Panc1 (cell line): ENCODE data around the gene AEBP2. TPM values are rescaled to one million over a fixed set of nuclear protein-coding genes. Genes with fewer than 3 reads are reported as not detected.

Experiments used
- ATAC-seq: fragments of 200-7000 bp; cut with Tn5 transposase; 2 replicates; pipeline ENCODE4 v1.9.1; 2020; ENCODE audit warnings: mild to moderate bottlenecking, moderate library complexity
- BruUV-seq: library from RNA; stranded (reverse); fragments of 400-500 nt; replicated peaks from 2 replicates; lab custom pipeline; 2021; lab: Mats Ljungman, UMichigan
- CTCF ChIA-PET: fragments of 300-600 bp; sonication (Branson Sonifier 250); formaldehyde crosslinking; loops from one replicate; lab custom pipeline; 2022; ENCODE audit warnings: antibody characterized with exemption; lab: Charles Lee
- POLR2A ChIA-PET: fragments of 300-600 bp; sonication (Branson Sonifier 250); formaldehyde crosslinking; loops from one replicate; lab custom pipeline; 2022; ENCODE audit warnings: antibody characterized with exemption; lab: Charles Lee
- DNase-seq: peaks from one replicate; pipeline ENCODE4 v3.0.0-alpha.2; 2010; ENCODE audit warnings: low read depth, low spot score
- H3K27ac ChIP-seq: 2 replicates; pipeline ENCODE4 v1.5.1; 2011; ENCODE audit warnings: mild to moderate bottlenecking, low read length, inconsistent platforms
- H3K27me3 ChIP-seq: fragments of 200-500 bp; sonication (Bioruptor generic); 2 replicates; pipeline ENCODE4 v1.6.0; 2014; ENCODE audit warnings: low read length, inconsistent platforms; ENCODE audit not compliant: control insufficient read depth, insufficient read depth
- H3K36me3 ChIP-seq: fragments of 200-500 bp; sonication (Bioruptor generic); 2 replicates; pipeline ENCODE4 v1.5.1; 2014; ENCODE audit warnings: inconsistent platforms, mild to moderate bottlenecking, low read length, moderate library complexity; ENCODE audit not compliant: control insufficient read depth, insufficient read depth
- H3K4me1 ChIP-seq: 2 replicates; pipeline ENCODE4 v1.5.1; 2011; ENCODE audit warnings: inconsistent platforms, mild to moderate bottlenecking, low read length, moderate library complexity; ENCODE audit not compliant: control insufficient read depth, insufficient read depth
- H3K4me3 ChIP-seq, 2 experiments: 2 replicates each; pipeline ENCODE4 v1.5.1; 2011 to 2012; ENCODE audit warnings: low read depth in 2 of 2, low read length in 2 of 2, mild to moderate bottlenecking in 2 of 2, inconsistent platforms in 1 of 2, moderate library complexity in 1 of 2
- H3K9me3 ChIP-seq: fragments of 200-500 bp; sonication (Bioruptor generic); 2 replicates; pipeline ENCODE4 v1.5.1; 2014; ENCODE audit warnings: low read depth, mild to moderate bottlenecking, inconsistent platforms, low read length, moderate library complexity; ENCODE audit not compliant: control insufficient read depth, insufficient read depth
- POLR2AphosphoS5 ChIP-seq: IDR thresholded peaks from 2 replicates; pipeline ENCODE4 v1.6.1; 2012; ENCODE audit warnings: mild to moderate bottlenecking, low read depth, low read length, moderate library complexity
- SIN3A ChIP-seq: IDR thresholded peaks from 2 replicates; pipeline ENCODE4 v1.6.1; 2012; ENCODE audit warnings: low read depth, mild to moderate bottlenecking, low read length, moderate library complexity, borderline replicate concordance; ENCODE audit not compliant: insufficient read depth
- TCF7L2 ChIP-seq: IDR thresholded peaks from 2 replicates; pipeline ENCODE4 v1.6.1; 2011; ENCODE audit warnings: mild to moderate bottlenecking, low read depth, low read length, inconsistent platforms
- in situ Hi-C: cut with HindIII; loops from 2 replicates; pipeline ENCODE4 v1.10.0; 2016; ENCODE audit warnings: low sequenced_read_pairs, low pct_unique_long_range_greater_than_20kb
- intact Hi-C: fragments of 100-400 bp; cut with micrococcal nuclease; formaldehyde crosslinking; loops from one replicate; pipeline ENCODE4 v1.10.0; 2022; ENCODE audit not compliant: unreplicated experiment
- total RNA-seq: library from RNA; stranded (reverse); gene quantifications from one replicate; pipeline ENCODE4 v1.2.1, GENCODE V29; 2021; ENCODE audit not compliant: unreplicated experiment
- TF ChIP-seq, protein P1 (sequence below), 2 experiments: IDR thresholded peaks; 2 replicates each; pipeline ENCODE4 v1.6.1; 2011 to 2012; ENCODE audit warnings: low read depth in 2 of 2, control low read depth in 1 of 2, low read length in 1 of 2, mild to moderate bottlenecking in 1 of 2, moderate library complexity in 1 of 2; ENCODE audit not compliant: insufficient read depth in 1 of 2
- TF ChIP-seq, protein P2 (sequence below): fragments of 450-650 bp; IDR thresholded peaks from 2 replicates; pipeline ENCODE4 v1.5.1; 2017; ENCODE audit warnings: mild to moderate bottlenecking

AEBP2 gene
- total RNA-seq, 1 experiment from 2014 or later: 32.4 TPM

DNA sequence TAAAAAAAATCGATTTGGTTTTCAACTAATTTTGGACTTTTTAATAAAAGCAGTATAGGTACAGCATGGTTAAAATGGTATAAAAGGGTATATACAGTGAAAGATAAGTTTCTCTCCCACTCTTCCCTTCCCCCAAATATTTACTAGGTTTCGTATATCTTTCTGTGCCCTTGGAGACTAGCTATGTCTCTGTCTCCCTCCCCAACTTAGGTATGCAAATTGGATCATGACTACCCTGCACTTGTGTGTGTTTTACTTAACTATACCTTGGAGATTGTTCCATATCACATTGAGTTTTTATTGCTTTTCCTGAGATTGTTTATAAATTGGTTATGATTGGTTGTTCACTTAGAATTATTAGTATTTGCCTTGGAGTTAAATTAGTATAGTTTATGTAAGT is 19.4 kb downstream of the AEBP2 start:
- no peak overlapping the region for H3K27ac ChIP-seq
- no peak overlapping the region for H3K4me3 ChIP-seq
- intact Hi-C loops: no loop called here
- DNase-seq (no peak), ATAC-seq (no peak)
- H3K27me3 ChIP-seq: no peaks in the 10 kb centered on the region
- no TSS peak for BruUV-seq
- no peaks in the 10 kb centered on the region for H3K36me3 ChIP-seq
- no peaks in the 10 kb centered on the region for H3K9me3 ChIP-seq
- CTCF ChIA-PET: no interaction called here
- POLR2A ChIA-PET: no interaction called here
- H3K4me1 ChIP-seq: no peaks in the 10 kb centered on the region; the same call in 1 of the 2 replicates
- in situ Hi-C loops: no loop called here
- TF ChIP-seq TCF7L2 (no peak), SIN3A (no peak), POLR2AphosphoS5 (no peak)
- TF ChIP-seq, protein P1, sequence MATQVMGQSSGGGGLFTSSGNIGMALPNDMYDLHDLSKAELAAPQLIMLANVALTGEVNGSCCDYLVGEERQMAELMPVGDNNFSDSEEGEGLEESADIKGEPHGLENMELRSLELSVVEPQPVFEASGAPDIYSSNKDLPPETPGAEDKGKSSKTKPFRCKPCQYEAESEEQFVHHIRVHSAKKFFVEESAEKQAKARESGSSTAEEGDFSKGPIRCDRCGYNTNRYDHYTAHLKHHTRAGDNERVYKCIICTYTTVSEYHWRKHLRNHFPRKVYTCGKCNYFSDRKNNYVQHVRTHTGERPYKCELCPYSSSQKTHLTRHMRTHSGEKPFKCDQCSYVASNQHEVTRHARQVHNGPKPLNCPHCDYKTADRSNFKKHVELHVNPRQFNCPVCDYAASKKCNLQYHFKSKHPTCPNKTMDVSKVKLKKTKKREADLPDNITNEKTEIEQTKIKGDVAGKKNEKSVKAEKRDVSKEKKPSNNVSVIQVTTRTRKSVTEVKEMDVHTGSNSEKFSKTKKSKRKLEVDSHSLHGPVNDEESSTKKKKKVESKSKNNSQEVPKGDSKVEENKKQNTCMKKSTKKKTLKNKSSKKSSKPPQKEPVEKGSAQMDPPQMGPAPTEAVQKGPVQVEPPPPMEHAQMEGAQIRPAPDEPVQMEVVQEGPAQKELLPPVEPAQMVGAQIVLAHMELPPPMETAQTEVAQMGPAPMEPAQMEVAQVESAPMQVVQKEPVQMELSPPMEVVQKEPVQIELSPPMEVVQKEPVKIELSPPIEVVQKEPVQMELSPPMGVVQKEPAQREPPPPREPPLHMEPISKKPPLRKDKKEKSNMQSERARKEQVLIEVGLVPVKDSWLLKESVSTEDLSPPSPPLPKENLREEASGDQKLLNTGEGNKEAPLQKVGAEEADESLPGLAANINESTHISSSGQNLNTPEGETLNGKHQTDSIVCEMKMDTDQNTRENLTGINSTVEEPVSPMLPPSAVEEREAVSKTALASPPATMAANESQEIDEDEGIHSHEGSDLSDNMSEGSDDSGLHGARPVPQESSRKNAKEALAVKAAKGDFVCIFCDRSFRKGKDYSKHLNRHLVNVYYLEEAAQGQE (IDR thresholded peaks at IDR 0.05; ENCODE audit: insufficient read depth in 1 of 2, low read depth in 2 of 2, low read length in 1 of 2): no peak
- TF ChIP-seq, protein P2, sequence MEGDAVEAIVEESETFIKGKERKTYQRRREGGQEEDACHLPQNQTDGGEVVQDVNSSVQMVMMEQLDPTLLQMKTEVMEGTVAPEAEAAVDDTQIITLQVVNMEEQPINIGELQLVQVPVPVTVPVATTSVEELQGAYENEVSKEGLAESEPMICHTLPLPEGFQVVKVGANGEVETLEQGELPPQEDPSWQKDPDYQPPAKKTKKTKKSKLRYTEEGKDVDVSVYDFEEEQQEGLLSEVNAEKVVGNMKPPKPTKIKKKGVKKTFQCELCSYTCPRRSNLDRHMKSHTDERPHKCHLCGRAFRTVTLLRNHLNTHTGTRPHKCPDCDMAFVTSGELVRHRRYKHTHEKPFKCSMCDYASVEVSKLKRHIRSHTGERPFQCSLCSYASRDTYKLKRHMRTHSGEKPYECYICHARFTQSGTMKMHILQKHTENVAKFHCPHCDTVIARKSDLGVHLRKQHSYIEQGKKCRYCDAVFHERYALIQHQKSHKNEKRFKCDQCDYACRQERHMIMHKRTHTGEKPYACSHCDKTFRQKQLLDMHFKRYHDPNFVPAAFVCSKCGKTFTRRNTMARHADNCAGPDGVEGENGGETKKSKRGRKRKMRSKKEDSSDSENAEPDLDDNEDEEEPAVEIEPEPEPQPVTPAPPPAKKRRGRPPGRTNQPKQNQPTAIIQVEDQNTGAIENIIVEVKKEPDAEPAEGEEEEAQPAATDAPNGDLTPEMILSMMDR: no peak

DNA sequence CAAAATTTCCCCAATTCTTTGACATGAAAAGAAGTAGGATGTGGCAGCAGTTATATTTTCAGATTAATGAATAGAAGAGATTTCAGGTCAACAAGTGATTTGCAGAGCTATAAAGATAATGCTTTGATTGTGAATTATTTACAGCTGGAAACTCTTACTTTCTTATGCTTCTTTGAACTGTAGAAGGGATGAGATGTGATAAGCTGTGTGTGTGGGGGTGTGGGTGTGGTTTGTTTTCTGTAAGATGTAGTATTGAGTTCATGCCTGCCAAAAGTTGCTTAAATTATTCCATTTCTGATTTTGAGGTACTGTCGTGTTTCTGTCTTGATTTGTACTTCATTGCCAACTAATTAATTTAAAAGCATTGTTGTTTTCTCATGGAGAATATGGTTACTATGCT is 22.7 kb downstream of the AEBP2 start:
- in situ Hi-C loops (no loop called here), intact Hi-C loops (no loop called here)
- no peak for ATAC-seq
- no peaks in the 10 kb centered on the region for H3K27me3 ChIP-seq
- no peaks in the 10 kb centered on the region; the same call in 1 of the 2 replicates for H3K4me1 ChIP-seq
- H3K36me3 ChIP-seq: 0 out of 2 replicates have a peak, but pooled peaks cover 2% of the 10 kb centered on the region
- POLR2A ChIA-PET: no interaction called here
- no peaks in the 10 kb centered on the region for H3K9me3 ChIP-seq
- H3K4me3 ChIP-seq: no peak overlapping the region
- CTCF ChIA-PET: no interaction called here
- no TSS peak for BruUV-seq
- no peak for DNase-seq
- no peak overlapping the region for H3K27ac ChIP-seq
- TF ChIP-seq TCF7L2 (no peak), POLR2AphosphoS5 (no peak), SIN3A (no peak)
- TF ChIP-seq, protein P1 (IDR thresholded peaks at IDR 0.05; ENCODE audit: insufficient read depth in 1 of 2, low read depth in 2 of 2, low read length in 1 of 2): no peak
- TF ChIP-seq, protein P2: no peak
